Measurements from ENCODE around the gene RNF41.

DNA sequence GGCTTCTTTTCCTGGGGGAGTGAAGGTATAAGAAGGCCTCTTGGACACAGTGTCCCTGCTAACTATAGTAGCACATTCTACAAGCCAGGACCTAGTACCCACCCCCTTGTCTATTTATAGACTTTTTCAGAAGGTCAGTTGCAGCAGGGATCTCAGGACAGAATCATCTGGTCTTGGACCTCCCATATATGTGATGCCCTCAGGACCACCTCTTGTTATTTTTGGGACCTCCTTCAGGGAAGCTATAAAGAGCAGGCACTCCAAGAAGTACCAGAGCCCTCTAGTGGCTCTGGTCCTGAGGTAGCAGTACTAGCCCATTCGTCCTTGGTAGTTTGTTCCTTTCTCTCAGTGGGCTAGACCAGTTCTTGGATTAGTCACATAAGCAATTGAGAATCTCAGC is 49.3 kb upstream of the RNF41 start:
- TF ChIP-seq, protein P1, sequence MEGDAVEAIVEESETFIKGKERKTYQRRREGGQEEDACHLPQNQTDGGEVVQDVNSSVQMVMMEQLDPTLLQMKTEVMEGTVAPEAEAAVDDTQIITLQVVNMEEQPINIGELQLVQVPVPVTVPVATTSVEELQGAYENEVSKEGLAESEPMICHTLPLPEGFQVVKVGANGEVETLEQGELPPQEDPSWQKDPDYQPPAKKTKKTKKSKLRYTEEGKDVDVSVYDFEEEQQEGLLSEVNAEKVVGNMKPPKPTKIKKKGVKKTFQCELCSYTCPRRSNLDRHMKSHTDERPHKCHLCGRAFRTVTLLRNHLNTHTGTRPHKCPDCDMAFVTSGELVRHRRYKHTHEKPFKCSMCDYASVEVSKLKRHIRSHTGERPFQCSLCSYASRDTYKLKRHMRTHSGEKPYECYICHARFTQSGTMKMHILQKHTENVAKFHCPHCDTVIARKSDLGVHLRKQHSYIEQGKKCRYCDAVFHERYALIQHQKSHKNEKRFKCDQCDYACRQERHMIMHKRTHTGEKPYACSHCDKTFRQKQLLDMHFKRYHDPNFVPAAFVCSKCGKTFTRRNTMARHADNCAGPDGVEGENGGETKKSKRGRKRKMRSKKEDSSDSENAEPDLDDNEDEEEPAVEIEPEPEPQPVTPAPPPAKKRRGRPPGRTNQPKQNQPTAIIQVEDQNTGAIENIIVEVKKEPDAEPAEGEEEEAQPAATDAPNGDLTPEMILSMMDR (IDR thresholded peaks at IDR 0.05; ENCODE audit: insufficient read depth, low read length): peak; percentile 33
- TF ChIP-seq POLR2AphosphoS5 (IDR thresholded peaks at IDR 0.05; ENCODE audit: low read depth): no peak; the same call in 1 of the 2 replicates
- TF ChIP-seq, protein P2, sequence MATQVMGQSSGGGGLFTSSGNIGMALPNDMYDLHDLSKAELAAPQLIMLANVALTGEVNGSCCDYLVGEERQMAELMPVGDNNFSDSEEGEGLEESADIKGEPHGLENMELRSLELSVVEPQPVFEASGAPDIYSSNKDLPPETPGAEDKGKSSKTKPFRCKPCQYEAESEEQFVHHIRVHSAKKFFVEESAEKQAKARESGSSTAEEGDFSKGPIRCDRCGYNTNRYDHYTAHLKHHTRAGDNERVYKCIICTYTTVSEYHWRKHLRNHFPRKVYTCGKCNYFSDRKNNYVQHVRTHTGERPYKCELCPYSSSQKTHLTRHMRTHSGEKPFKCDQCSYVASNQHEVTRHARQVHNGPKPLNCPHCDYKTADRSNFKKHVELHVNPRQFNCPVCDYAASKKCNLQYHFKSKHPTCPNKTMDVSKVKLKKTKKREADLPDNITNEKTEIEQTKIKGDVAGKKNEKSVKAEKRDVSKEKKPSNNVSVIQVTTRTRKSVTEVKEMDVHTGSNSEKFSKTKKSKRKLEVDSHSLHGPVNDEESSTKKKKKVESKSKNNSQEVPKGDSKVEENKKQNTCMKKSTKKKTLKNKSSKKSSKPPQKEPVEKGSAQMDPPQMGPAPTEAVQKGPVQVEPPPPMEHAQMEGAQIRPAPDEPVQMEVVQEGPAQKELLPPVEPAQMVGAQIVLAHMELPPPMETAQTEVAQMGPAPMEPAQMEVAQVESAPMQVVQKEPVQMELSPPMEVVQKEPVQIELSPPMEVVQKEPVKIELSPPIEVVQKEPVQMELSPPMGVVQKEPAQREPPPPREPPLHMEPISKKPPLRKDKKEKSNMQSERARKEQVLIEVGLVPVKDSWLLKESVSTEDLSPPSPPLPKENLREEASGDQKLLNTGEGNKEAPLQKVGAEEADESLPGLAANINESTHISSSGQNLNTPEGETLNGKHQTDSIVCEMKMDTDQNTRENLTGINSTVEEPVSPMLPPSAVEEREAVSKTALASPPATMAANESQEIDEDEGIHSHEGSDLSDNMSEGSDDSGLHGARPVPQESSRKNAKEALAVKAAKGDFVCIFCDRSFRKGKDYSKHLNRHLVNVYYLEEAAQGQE (IDR thresholded peaks at IDR 0.05; ENCODE audit: insufficient replicate concordance, low read depth): no peak
